Activated B cell treated with CpG ODN at 0.5 μM for 24 hours (primary cell): ENCODE measurements around the gene IKZF1. TPM values are rescaled to one million over a fixed set of nuclear protein-coding genes. Genes with fewer than 3 reads are reported as not detected.

Experiments
- ATAC-seq: fragments of 200-7000 bp; cut with Tn5 transposase; one replicate; pipeline ENCODE4 v1.10.0; 2021; ENCODE audit warnings: low read depth, mild to moderate bottlenecking, moderate library complexity
- CTCF ChIA-PET: fragments of 350-600 bp; sonication (Branson Sonifier 250); formaldehyde crosslinking; loops from one replicate; lab custom pipeline; 2021; ENCODE audit warnings: antibody characterized with exemption; lab: Charles Lee
- POLR2A ChIA-PET: fragments of 350-600 bp; sonication (Branson Sonifier 250); formaldehyde crosslinking; loops from one replicate; lab custom pipeline; 2021; ENCODE audit warnings: antibody characterized with exemption; lab: Charles Lee
- DNase-seq: peaks from one replicate; pipeline ENCODE4 v3.0.0; 2022
- H3K27ac Mint-ChIP-seq: one replicate; pipeline ENCODE4 v1.8.0; 2020; ENCODE audit warnings: mixed read lengths
- H3K27me3 Mint-ChIP-seq: one replicate; pipeline ENCODE4 v1.8.0; 2021; ENCODE audit warnings: mixed read lengths
- H3K36me3 Mint-ChIP-seq: one replicate; pipeline ENCODE4 v1.8.0; 2021; ENCODE audit warnings: low read depth, mixed read lengths
- H3K4me1 Mint-ChIP-seq: one replicate; pipeline ENCODE4 v1.8.0; 2021; ENCODE audit warnings: mixed read lengths
- H3K4me3 Mint-ChIP-seq: one replicate; pipeline ENCODE4 v1.8.0; 2020; ENCODE audit warnings: mild to moderate bottlenecking, mixed read lengths
- H3K9me3 Mint-ChIP-seq: one replicate; pipeline ENCODE4 v1.8.0; 2020; ENCODE audit warnings: mixed read lengths
- intact Hi-C: fragments of 100-400 bp; cut with micrococcal nuclease; formaldehyde crosslinking; loops from one replicate; pipeline ENCODE4 v1.15.1; 2024
- total RNA-seq: library from RNA; stranded (reverse); gene quantifications from 2 replicates; pipeline ENCODE4 v1.2.3, GENCODE V29; 2022
- TF ChIP-seq, protein P1 (sequence below): fragments of 200-600 bp; IDR thresholded peaks from one replicate; pipeline ENCODE4 v1.8.0; 2022; ENCODE audit warnings: antibody characterized with exemption, mild to moderate bottlenecking

The IKZF1 gene
- total RNA-seq, 1 donor from 2014 or later, result 325 TPM

DNA sequence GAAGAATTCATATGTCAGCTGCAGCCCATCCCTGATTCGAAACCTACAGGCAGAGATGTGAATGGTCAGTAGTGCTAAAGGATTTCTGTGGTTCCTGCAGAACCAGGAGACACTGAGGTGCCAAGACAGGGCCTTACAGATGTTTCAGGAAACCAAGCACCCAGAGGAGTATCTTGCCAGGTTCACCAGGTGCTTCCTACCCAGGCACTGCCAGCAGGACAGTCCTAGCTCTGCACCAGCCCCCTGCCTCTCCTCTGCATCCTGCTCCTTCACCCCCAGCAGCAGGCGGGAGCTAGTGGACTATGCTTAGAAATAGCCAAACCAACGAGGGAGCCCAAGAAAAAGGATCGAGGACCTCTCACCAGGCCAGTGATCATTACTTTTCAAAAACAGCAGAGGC, 4.2 kb upstream of the IKZF1 start:
- TF ChIP-seq, protein P1, sequence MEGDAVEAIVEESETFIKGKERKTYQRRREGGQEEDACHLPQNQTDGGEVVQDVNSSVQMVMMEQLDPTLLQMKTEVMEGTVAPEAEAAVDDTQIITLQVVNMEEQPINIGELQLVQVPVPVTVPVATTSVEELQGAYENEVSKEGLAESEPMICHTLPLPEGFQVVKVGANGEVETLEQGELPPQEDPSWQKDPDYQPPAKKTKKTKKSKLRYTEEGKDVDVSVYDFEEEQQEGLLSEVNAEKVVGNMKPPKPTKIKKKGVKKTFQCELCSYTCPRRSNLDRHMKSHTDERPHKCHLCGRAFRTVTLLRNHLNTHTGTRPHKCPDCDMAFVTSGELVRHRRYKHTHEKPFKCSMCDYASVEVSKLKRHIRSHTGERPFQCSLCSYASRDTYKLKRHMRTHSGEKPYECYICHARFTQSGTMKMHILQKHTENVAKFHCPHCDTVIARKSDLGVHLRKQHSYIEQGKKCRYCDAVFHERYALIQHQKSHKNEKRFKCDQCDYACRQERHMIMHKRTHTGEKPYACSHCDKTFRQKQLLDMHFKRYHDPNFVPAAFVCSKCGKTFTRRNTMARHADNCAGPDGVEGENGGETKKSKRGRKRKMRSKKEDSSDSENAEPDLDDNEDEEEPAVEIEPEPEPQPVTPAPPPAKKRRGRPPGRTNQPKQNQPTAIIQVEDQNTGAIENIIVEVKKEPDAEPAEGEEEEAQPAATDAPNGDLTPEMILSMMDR, result no peak
- ChIA-PET CTCF (interaction anchor here (1.1 to 1.7 kb wide), 3 partner anchors 28 to 95 kb away, joined by 3 to 6 read pairs (median 4); no protein-coding TSS in a partner anchor), POLR2A (interaction anchor here (1.0 to 1.5 kb wide), 4 partner anchors 12 to 110 kb away, joined by 3 to 9 read pairs (median 4); no protein-coding TSS in a partner anchor)
- H3K27ac Mint-ChIP-seq, result peak overlapping the region; percentile 64
- no peak overlapping the region for H3K4me3 Mint-ChIP-seq
- ATAC-seq (no peak), DNase-seq (no peak)
- H3K9me3 Mint-ChIP-seq, result no peaks in the 10 kb centered on the region
- peaks cover 28% of the 10 kb centered on the region for H3K4me1 Mint-ChIP-seq
- intact Hi-C loops, result no loop called here
- H3K36me3 Mint-ChIP-seq, result peaks cover 5% of the 10 kb centered on the region
- H3K27me3 Mint-ChIP-seq, result no peaks in the 10 kb centered on the region

GRCh38 chr7:50302486-50303334, 1.8 kb upstream of the IKZF1 start:
- TF ChIP-seq, protein P1, result no peak
- CTCF ChIA-PET, result no interaction called here
- ATAC-seq, result no peak
- Mint-ChIP-seq H3K27me3 (no peaks in the 10 kb centered on the region), H3K27ac (peak overlapping the region; percentile 64), H3K4me3 (peak overlapping the region; percentile 73), H3K36me3 (peaks cover 27% of the 10 kb centered on the region), H3K4me1 (peaks cover 37% of the 10 kb centered on the region), H3K9me3 (no peaks in the 10 kb centered on the region)
- POLR2A ChIA-PET, result interaction anchor here (1.0 to 3.0 kb wide), 3 partner anchors 9 to 36 kb away, joined by 4 to 32 read pairs (median 6); no protein-coding TSS in a partner anchor
- intact Hi-C loops, result no loop called here
- no peak for DNase-seq

DNA sequence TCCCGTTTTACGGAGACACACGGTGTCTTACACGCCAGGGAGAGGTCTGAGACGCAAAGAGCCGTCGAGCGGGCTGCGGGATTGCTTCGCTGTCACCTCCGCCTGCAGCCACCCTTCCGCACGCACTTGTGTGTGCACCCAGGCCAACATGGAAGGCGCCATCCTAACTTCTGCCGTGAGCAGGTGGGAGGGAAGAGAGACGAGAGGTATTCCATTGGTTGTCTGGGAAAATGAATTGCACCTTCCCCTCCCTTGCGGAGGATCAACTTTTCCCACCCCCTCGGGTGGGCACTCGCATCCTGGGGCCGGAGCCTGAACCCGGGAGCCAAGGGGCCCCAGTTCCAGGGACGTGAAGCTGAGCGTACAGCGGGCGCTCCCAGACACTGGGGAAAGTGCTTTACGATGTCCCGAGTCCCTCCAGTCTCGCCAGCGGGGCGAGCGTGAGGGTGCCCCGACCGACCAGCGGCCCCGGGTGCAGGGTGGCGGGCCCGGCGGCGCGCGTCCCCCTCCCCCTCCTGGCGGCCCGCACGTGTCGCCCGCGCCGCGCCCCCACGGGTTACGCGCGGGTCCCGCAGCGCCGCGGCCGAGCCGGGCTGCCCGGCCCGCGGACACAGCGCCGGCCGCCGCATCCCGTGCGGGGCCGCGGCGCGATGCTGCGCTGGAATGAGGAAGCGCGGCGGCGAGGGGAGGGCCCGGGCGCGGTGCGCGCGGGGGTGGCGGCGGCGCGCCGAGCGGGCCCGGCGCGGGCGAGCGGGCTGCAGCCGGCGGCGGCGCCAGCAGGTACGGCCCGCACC, 984 bp upstream of the IKZF1 start:
- Mint-ChIP-seq H3K4me3 (peak overlapping the region; percentile 73), H3K27me3 (no peaks in the 10 kb centered on the region), H3K36me3 (peaks cover 27% of the 10 kb centered on the region), H3K27ac (peak overlapping the region; percentile 64), H3K4me1 (peaks cover 45% of the 10 kb centered on the region), H3K9me3 (no peaks in the 10 kb centered on the region)
- ATAC-seq (peak; percentile 39), DNase-seq (peak; percentile 64)
- TF ChIP-seq, protein P1, result no peak
- ChIA-PET POLR2A (interaction anchor here (1.1 to 11.8 kb wide), 11 partner anchors 10 to 108 kb away, joined by 5 to 257 read pairs (median 41); no protein-coding TSS in a partner anchor), CTCF (interaction anchor here (0.8 to 1.9 kb wide), 5 partner anchors 20 to 148 kb away, joined by 3 to 7 read pairs (median 3); no protein-coding TSS in a partner anchor)
- intact Hi-C loops, result loop anchor here (1.0 to 2.0 kb wide), 2 partner anchors 107 to 211 kb away; no protein-coding TSS in a partner anchor

DNA sequence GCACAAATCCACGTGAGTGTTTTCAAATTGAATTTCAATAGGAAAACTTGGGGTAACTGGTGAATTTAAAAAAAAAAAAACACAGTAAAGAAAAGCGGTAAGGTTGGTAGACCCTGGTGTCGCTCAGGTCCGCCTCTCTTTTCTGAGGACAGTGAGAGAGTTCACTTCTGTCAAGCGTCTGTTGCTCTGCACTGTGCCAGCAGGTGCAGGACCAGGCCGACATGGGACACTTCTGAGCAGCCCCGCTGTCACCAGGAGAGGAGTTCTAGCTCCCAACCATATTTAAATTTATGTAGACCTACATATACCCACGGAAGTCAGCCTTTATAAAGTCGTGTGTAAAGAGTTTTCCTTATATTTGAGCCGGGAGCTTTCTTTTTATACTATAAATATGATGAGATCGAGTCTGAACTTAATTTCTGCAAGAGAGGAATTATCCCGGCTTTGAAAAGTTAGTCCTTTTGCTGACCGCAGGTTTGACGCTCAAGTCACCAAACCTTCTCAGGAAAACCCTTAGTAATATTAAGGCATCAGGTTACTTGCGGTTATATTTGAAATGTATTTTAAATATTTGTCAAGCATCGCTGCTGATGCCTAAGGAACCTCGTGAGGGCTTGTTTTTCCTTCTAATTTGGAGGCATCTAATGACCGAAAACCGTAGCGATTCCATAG, 531 bp downstream of the IKZF1 start:
- intact Hi-C loops, result loop anchor here (1.0 to 5.0 kb wide), 6 partner anchors 33 to 213 kb away; no protein-coding TSS in a partner anchor
- ChIA-PET POLR2A (interaction anchor here (0.7 to 11.8 kb wide), 25 partner anchors 12 to 161 kb away, joined by 3 to 257 read pairs (median 7); no protein-coding TSS in a partner anchor), CTCF (interaction anchor here (0.7 to 6.3 kb wide), 12 partner anchors 9 to 149 kb away, joined by 3 to 49 read pairs (median 5); no protein-coding TSS in a partner anchor)
- no peaks in the 10 kb centered on the region for H3K9me3 Mint-ChIP-seq
- peaks cover 55% of the 10 kb centered on the region for H3K4me1 Mint-ChIP-seq
- peak overlapping the region; percentile 96 for H3K27ac Mint-ChIP-seq
- ATAC-seq (peak; percentile 66), DNase-seq (no peak)
- TF ChIP-seq, protein P1, result no peak
- H3K27me3 Mint-ChIP-seq, result no peaks in the 10 kb centered on the region
- peak overlapping the region; percentile 100 for H3K4me3 Mint-ChIP-seq
- H3K36me3 Mint-ChIP-seq, result peaks cover 37% of the 10 kb centered on the region
